Inferior parietal cortex (tissue), 1 donor: ENCODE measurements around the gene SGMS1.
"Not testable (repeated sequence)": the region's sequence is repeated elsewhere in the genome, so short reads cannot be mapped to it uniquely, and the experiment has no call there.

ENCODE experiments used
- DNase-seq: peaks from one replicate; pipeline ENCODE4 v3.0.0-alpha.2; 2016; ENCODE audit errors: extremely low spot score

The SGMS1 gene

DNA sequence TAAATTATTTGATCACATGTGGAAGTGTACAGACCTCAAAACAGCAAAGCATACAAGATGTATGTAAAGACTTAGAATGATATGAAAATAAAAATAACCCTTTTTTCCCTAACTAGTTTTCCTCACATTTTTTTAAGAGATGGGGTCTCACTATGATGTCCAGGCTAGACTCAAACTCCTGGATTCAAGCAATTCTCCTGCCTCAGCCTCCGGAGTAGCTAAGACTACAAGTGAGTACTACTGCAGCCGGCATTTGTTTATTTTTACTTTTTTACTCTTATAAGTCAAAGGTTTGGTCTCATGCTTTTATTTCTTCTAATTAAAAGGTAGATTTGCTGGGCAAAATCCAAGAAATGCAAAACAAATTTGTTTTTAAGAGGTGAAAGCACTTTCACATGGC, 248.0 kb downstream of the SGMS1 start:
- no peak for DNase-seq

DNA sequence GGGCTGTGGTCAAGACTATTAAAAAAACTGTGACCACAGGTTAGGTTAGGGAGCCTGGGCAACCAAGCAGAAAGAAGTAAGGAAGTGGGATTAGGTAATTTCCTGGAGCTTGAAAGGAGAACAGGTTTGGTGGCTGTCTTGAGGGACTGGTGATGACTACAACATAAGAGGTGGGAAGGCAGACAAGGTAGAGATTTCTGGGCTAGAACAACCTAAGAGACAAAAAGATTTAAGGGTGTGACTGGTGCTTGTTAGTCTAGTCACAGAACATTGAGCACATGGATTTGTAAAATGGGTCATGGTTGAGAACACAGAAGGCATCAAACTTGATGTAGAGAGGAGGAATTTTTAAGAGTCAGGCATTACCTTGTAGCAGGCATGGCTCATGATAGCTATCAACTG, 248.7 kb downstream of the SGMS1 start:
- DNase-seq = no peak

DNA sequence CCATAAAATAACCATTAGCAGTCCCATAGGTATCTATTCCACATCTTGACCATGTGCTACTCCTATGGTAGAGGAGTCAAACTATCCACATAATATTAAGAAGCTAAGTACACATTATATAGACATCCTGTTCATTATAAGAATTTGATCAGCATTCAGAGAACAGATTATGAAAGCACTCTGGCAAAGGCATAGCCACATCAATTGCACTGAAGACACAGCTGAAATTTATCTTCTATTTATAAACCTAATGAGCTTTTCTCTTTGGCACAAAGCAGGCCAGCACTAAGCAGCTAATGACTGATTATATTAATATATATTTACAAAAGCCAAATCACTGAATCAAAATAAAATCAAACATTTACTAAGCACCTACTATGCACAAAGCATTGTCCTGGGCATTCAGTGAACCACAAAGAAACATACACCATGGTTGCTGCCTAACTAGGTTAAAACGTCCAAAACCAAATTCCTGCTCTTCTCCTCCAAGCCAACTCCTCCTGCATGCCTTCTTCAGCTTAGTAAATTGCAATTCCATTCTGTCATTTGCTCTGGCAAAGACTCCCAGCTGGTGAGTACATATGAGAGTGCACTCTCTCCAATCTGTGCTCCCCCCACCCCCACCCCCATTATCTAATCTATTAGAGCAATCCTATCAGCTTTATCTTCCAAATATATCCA, 249.8 kb downstream of the SGMS1 start:
- no peak for DNase-seq

DNA sequence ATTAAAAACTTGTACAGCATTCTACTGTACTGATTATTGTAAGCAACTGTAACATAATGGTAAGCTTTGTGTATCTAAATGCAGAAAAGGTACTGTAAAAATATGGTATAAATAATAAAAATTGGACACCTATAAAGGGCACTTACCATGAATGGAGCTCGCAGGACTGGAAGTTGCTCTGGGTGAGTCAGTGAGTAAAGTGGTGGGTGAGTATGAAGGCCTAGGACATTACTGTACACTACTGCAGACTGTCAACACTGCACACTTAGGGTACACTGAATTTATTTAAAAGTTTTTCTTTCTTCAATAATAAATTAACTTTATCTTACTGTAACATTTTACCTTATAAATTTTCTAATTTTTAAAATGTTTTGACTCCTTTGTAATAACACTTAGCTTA, 253.8 kb downstream of the SGMS1 start:
- no peak for DNase-seq

DNA sequence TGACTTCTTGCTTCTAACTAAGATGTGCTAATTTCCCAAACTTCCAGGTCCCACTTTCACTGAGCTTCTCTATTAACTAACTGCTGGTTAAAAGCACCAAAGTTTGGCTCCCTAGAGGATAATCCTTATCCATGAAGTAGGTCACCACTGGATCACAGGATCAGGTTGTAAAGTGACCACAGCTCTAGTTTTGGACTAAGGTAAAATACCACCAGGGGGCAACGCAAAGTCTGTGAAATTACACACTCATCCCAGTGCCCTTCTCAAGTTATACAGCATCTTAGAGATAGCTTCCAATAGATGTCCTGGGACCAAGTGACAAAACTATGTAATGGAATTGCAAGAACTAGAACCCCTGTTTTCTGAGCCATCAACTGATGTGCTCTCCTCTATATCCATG, 256.0 kb downstream of the SGMS1 start:
- no peak for DNase-seq

DNA sequence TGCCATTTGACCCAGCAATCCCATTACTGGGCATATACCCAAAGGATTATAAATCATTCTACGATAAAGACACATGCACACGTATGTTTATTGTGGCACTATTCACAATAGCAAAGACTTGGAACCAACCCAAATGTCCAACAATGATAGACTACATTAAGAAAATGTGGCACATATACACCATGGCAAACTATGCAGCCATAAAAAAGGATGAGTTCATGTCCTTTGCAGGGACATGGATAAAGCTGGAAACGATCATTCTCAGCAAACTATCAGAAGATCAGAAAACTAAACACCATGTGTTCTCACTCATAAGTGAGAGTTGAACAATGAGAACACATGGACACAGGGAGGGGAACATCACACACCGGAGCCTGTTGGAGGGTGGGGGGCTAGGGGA, 257.3 kb downstream of the SGMS1 start:
- DNase-seq = not testable (repeated sequence)

DNA sequence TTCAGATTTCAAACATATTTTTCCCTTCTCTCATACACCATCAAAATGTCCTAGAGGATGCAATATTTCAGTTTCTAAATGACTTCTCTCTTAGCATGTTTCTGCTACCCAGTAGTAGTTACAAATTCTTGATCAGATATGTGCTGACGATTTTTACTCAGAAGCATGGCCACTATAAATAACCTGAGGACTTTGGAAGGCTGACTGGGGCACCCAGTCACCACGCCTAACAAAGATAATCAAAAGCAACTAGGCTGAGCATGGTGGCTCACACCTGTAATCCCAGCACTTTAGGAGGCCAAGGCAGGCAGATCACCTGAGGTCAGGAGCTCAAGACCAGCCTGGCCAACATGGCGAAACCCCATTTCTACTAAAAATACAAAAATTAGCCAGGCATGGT, 259.0 kb downstream of the SGMS1 start:
- not testable (repeated sequence) for DNase-seq

DNA sequence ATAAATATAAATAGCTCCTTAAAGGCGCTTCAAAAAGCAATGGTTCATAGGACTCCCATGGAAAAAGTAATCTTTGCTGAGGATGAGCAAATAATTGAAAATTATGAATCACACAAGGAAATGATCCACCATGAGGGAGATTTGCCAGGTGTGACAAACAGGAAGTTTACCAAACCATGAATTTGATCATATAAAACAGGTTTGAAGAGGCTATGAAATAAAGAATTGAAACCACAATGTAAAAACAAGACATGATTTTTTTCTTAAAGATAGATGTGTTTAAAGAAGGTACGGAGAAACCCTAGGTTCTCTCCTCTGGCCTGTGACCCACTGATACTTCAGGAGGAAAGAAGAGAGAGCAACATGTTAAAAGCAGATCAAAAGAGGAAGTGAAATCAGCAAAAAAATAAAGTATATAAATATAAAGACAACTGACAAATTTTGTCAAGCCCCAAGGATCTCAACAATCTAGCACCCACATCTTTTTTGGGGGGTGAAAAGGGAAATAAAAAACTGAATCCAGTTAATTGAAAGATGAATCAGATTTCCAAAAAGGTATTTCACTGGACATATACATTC, 261.1 kb downstream of the SGMS1 start:
- no peak for DNase-seq

DNA sequence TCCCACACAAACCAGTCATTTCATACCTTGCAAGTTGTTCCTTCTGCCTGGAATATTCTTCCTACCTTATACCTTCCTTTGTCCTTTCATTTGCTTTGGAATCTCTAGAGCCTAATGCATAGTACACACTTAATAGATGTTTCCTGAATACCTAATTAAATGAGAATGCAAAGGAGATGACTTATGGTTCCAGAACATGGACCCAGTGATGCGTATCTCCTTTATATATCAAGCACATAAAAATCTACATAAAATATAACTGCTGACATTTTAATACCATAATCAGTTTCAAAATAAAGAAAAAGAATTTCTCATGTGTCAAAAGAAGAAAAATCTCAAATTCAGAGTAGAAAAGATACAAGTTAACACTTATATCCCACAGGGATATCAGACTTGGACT, 261.8 kb downstream of the SGMS1 start:
- no peak for DNase-seq

DNA sequence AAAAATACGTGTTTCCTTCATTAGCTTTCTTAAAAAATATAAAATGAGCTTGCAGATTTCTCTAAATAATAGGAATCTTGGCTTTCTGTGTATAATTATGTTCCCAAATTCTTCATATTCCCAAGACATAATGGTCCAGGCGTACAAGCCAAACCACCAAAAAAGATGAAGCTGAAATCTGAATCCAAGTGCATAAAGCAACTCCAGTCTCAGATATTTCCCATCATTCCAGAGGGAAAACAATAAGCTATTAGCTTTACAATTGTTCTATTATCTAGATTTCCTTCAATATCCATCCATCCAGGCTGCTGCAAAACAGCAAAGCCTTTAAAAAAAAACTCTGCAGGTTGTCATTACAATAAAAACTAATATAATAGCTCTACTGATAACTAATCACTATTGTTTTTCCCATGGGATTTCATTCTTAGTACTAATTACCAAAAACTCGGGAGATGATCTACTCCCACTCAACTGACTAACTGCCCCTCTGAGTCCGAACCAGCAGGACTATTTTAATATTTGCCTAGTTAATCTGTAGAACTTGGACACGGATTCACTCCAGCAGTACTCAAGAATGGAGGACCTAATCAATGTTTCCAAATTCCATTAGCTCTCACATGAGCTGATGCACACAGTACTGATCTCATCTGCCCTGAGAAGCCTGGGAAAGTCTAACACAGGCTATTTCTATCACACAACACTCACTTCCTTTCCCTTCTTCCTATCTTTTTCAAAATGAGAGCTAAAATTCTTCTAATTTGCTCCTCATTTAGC, 263.5 kb downstream of the SGMS1 start:
- peak; percentile 55 for DNase-seq

DNA sequence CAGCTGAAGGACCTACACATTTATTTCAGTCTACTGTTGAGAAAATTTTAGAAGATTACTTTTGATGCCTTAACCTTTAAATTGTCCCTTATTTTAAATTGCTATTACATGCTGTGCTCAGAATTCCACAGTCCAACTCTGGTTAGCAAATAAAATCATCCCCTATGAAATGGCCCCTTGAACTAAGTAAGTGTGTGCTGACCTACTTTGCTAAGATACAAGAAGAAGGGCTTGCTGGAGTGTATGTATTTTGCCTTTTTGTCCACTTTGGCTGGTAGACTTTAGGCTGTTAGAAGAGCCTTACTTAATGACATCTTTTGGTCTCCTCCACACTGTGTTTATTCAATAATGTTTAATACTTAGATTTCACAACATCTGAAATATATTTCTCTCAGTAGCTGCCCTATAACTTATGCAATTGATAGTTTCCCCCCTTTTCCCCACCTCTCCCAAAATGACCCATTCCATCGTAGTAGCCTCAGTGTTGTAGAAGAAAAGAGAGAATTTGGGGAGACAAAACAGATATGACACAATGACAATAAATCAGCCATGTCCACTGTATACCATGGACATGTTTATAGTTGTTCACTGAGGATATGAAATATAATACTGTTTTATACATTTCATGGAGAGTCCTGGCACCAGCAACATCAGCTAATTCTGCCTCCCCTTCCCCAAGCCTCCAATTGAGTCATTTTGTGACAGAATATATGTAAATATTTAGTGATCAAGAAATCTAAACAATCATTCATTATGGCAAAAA, 264.6 kb downstream of the SGMS1 start:
- no peak for DNase-seq

DNA sequence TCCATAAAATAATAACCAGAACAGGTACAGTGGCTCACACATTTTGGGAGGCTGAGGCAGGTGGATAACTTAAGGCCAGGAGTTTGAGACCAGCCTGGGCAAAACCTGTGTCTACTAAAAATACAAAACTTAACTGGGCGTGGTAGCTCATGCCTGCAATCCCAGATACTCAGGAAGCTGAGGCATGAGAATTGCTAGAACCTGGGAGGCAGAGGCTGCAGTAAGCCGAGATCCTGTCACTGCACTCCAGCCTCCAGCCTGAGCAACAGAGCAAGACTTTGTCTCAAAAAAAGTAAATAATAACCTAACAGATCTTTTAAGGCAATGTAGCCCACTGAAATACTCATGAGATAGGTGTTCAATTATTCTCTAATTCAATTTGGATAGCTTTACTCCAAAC, 265.3 kb downstream of the SGMS1 start:
- no peak for DNase-seq

DNA sequence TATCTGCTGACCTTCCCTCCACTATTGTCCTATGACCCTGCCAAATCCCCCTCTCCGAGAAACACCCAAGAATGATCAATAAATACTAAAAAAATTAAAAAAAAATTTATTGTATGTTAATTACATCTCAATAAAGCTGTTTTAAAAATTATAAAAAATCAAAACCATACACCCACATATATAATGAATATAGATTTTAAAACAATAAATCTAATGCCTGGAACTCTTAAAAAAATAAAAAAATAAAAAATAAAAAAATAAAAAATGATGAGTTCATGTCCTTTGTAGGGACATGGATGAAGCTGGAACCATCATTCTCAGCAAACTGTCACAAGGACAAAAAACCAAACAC, 267.3 kb downstream of the SGMS1 start:
- DNase-seq = not testable (repeated sequence)

DNA sequence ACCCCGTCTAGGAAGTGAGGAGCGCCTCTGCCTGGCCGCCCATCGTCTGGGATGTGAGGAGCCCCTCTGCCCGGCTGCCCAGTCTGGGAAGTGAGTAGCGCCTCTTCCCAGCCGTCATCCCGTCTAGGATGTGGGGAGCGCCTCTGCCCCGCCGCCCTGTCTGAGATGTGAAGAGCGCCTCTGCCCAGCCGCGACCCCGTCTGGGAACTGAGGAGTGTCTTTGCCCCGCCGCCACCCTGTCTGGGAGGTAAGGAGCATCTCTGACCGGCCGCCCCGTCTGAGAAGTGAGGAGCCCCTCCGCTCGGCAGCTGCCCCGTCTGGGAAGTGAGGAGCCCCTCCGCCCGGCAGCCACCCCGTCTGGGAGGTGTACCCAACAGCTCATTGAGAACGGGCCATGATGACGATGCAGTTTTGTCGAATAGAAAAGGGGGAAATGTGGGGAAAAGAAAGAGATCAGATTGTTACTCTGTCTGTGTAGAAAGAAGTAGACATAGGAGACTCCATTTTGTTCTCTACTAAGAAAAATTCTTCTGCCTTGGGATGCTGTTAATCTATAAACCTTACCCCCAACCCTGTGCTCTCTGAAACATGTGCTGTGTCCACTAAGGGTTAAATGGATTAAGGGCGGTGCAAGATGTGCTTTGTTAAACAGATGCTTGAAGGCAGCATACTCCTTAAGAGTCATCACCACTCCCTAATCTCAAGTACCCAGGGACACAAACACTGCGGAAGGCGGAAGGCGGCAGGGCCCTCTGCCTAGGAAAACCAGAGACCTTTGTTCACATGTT, 267.9 kb downstream of the SGMS1 start:
- DNase-seq = not testable (repeated sequence)

DNA sequence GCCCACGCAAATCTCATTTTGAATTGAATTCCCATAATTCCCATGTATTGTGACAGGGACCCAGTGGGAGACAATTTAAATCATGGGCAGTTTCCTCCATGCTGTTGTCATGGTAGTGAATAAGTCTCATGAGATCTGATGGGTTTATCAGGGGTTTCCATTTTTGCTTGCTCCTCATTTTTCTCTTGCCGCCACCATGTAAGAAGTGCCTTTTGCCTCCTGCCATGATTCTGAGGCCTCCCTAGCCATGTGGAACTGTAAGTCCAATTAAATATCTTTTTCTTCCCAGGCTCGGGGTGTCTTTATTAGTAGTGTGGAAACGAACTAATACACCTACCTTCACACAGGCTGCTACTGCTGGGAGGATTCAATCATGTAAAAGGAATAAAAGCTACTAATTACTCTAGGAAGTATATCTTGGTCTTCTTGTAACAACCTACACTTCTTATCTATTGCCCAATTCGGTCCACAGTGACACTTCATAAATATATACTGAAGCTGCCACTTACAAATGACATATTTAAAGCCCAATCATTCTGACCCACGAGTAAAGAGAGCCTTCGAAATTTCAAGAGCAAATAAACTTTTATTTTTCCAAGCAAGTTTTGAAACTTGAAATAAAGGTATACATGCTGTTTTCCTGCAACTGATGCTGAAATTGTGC, 272.1 kb downstream of the SGMS1 start:
- DNase-seq = no peak

DNA sequence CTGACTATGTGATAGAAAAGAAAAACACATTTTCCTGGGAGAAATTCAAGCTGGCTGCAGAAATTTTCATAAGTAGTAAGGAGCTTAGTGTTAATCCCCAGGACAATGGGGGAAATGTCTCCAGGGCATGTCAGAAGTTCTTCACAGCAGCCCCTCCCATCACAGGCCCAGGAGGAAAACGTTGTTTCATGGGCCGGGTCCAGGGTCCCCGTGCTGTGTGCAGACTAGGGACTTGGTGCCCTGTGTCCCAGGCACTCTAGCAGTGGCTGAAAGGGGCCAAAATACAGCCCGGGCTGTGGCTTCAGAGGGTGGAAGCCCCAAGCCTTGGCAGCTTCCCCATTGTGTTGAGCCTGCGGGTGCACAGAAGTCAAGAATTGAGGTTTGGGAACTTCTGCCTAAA, 273.4 kb downstream of the SGMS1 start:
- DNase-seq = no peak

DNA sequence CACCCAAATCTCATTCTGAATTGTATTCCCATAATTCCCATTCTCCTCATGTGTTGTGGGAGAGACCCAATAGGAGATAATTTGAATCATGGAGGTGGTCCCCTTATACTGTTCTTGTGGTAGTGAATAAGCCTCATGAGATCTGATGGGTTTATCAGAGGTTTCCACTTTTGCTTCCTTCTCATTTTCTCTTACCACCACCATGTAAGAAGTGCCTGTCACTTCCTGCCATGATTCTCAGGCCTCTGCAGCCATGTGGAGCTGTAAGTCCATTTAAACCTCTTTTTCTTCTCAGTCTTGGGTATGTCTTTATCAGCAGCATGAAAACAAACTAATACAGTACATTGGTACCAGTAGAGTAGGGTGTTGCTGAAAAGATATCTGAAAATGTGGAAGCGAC, 274.2 kb downstream of the SGMS1 start:
- DNase-seq = no peak

DNA sequence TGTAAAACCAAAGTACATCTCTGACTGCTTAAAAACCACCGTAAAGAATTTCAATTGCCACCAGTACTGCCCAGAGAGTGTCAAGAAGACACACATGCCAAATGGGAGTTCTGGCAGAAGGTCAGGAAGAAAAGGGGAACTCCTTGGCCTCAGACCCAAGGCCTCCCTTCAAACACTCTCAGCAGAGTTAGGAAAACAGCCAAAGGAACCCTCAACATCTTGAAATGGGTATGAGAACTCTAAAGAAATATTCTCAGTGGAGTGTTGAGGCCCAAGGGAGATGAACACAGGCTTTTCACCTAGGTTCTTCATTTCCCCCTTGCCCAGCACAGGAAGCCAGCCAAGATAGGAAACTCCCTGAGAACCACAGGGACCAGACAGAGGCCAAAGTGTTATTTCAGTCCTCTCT, 276.4 kb downstream of the SGMS1 start:
- DNase-seq = no peak

DNA sequence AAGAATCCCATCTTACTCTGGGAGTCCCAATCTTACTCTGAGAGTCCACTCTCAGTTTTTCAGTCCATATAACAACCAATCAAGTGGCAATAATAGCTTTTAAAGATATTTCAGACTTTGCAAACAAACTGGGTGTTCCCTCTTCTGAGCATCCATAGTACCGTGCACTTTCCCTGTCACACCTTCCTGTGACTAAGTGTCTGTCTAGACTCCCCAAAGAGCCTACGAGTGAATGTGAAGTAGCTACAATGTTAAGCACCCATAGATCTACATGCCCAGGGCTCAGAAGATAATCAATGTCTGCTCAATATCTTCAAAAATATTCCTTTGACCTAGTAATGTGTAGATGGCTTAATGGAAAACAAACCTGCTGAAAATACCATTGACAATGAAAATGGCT, 276.8 kb downstream of the SGMS1 start:
- DNase-seq = no peak

DNA sequence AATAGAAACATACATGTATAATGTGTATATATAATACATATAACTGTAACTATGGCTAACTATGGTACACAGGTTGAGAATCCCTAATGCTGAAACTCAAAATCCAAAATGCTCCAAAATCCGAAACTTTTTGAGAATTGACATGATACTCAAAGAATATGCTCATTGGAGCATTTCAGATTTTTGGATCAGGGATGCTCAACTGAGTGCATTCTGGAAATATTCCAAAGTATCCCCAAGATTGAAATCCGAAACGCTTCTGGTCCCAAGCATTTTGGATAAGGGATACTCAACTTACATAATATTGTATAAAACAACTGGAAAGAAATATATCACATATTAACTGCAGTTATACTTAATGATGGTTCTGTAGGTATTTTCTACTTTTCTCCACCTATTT, 278.2 kb downstream of the SGMS1 start:
- DNase-seq = no peak

DNA sequence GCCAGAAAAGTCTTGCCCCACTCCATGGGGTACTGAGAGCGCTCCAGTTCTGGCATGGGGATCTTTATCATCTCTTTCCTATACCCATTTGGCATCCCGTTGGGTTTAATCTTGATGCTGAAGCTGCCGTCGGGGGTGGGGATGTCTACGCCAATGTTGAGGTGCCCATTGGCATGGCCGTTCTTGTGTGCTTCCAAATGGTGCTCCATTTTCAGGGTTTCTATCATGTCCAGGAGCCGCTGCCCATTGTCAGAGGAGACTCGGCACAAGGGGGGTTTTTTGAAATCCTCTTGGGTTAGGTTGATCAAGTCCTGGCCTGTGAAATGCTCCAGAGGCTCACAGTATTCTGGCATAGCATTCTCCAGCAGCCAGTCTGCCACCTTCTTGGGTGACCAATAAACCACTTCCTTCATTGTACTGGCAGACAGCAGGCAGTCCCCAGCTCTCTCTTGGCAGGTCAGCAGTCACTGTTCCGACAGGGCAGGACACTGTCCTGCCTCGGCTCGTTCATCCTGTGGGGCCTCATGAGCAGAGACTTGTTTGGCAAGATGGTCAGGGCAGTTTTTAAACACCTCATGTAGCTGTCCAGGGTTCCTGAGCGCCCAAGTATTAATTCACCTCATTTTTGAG, 279.9 kb downstream of the SGMS1 start:
- DNase-seq = no peak
